DOHH2 (cell line): ENCODE measurements around the gene HK2.

Source experiments
- H3F3A ChIP-seq: fragments of 200-600 bp; sonication (generic), shearing (Covaris generic); 2 replicates; pipeline ENCODE4 v1.6.0; 2016; ENCODE audit warnings: antibody characterized with exemption, mild to moderate bottlenecking; ENCODE audit not compliant: control insufficient read depth, insufficient read depth
- H3K27ac ChIP-seq: fragments of 200-600 bp; sonication (generic); 2 replicates; pipeline ENCODE4 v1.5.1; 2014; ENCODE audit warnings: low read depth, mild to moderate bottlenecking, low read length, moderate library complexity
- H3K27me3 ChIP-seq: fragments of 200-600 bp; sonication (generic); 2 replicates; pipeline ENCODE4 v1.6.1; 2014; ENCODE audit warnings: mild to moderate bottlenecking, low read length, mixed read lengths; ENCODE audit not compliant: control insufficient read depth
- H3K36me3 ChIP-seq: fragments of 200-600 bp; sonication (generic); 2 replicates; pipeline ENCODE4 v1.6.1; 2014; ENCODE audit warnings: mild to moderate bottlenecking, low read length, moderate library complexity, mixed read lengths; ENCODE audit not compliant: control insufficient read depth
- H3K4me1 ChIP-seq: fragments of 200-600 bp; sonication (generic); 2 replicates; pipeline ENCODE4 v1.6.1; 2014; ENCODE audit warnings: mild to moderate bottlenecking, low read length, mixed read lengths; ENCODE audit not compliant: control insufficient read depth
- H3K4me2 ChIP-seq: fragments of 200-600 bp; sonication (generic); 2 replicates; pipeline ENCODE4 v1.6.0; 2014; ENCODE audit warnings: mild to moderate bottlenecking, low read length, moderate library complexity
- H3K4me3 ChIP-seq: fragments of 200-600 bp; sonication (generic); 2 replicates; pipeline ENCODE4 v1.5.1; 2014; ENCODE audit warnings: mild to moderate bottlenecking, low read length, mixed read lengths
- H3K79me2 ChIP-seq: fragments of 200-600 bp; sonication (generic); 2 replicates; pipeline ENCODE4 v1.6.1; 2014; ENCODE audit warnings: mild to moderate bottlenecking, low read length, mixed read lengths; ENCODE audit not compliant: control insufficient read depth
- H3K9me2 ChIP-seq: fragments of 200-600 bp; sonication (generic); replicated peaks from 2 replicates; pipeline ENCODE4 v1.6.1; 2014; ENCODE audit warnings: mild to moderate bottlenecking, low read length, mixed read lengths; ENCODE audit not compliant: control insufficient read depth
- H3K9me3 ChIP-seq: fragments of 200-600 bp; sonication (generic); 2 replicates; pipeline ENCODE4 v1.6.1; 2014; ENCODE audit warnings: antibody characterized with exemption, low read length, mixed read lengths; ENCODE audit not compliant: control insufficient read depth, insufficient read depth
- H4K20me1 ChIP-seq: fragments of 200-600 bp; sonication (generic); 2 replicates; pipeline ENCODE4 v1.6.0; 2014; ENCODE audit warnings: low read depth, mild to moderate bottlenecking, antibody characterized with exemption, low read length, moderate library complexity; ENCODE audit not compliant: control insufficient read depth, insufficient read depth
- EZH2phosphoT487 ChIP-seq: fragments of 200-600 bp; sonication (generic); IDR thresholded peaks from 2 replicates; pipeline ENCODE4 v1.6.1; 2017; ENCODE audit warnings: borderline replicate concordance, mild to moderate bottlenecking, antibody characterized with exemption, low read length, moderate library complexity, mixed read lengths
- TF ChIP-seq, protein P1 (sequence below): fragments of 200-600 bp; sonication (generic); IDR thresholded peaks from one replicate; pipeline ENCODE4 v1.5.1; 2014; ENCODE audit warnings: antibody characterized with exemption, mild to moderate bottlenecking, low read depth, low read length; ENCODE audit not compliant: poor library complexity, severe bottlenecking

Gene HK2

DNA sequence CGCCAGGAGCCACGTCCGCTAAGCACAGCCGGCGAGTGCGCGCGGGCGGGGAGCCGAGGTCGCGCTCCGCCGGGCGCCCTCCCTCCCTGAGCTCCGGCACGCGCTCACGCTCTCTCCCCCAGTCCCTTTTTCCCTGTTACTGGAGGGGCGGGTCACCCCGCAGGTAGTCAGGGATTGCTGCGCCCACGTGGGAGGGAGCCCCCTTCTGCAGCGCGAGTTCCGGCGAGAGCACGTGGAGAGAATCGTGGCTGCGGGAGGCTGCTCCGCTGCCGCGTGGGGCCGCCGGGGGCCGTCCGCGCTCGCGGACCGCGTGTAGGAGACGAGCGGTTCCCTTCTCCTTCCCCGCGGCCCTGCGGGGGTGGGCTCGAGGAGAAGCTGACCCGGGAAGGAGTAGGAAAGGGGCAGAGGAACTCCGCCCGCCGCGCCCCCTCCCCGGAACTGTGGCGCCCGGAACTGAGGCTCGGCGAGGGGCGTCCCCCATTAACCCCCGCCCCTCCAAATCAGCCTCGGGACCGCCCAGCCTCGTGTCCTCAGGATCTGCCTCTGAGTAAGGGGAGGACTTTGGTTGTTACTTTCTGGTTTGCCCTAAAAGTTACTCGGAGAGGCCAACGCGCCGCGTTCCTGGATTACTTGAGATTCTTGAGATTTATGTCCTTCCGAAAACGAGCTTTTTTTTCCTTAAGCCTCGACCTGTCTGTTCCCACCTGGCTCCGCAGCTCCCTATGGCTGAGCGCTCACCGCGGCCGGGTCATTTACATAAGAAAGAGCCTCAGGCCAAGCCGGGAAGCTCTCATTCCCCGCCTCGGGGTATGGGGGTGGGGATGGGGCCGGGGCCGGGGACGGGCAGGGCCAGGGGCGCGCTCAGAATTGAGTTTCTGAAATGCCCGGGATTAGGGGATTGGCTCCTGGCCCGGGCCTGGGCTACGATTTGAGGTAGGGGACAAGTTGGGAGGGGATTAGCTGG is 1.1 kb downstream of the HK2 start:
- TF ChIP-seq, protein P1, sequence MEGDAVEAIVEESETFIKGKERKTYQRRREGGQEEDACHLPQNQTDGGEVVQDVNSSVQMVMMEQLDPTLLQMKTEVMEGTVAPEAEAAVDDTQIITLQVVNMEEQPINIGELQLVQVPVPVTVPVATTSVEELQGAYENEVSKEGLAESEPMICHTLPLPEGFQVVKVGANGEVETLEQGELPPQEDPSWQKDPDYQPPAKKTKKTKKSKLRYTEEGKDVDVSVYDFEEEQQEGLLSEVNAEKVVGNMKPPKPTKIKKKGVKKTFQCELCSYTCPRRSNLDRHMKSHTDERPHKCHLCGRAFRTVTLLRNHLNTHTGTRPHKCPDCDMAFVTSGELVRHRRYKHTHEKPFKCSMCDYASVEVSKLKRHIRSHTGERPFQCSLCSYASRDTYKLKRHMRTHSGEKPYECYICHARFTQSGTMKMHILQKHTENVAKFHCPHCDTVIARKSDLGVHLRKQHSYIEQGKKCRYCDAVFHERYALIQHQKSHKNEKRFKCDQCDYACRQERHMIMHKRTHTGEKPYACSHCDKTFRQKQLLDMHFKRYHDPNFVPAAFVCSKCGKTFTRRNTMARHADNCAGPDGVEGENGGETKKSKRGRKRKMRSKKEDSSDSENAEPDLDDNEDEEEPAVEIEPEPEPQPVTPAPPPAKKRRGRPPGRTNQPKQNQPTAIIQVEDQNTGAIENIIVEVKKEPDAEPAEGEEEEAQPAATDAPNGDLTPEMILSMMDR, result no peak
- TF ChIP-seq EZH2phosphoT487, result no peak
- H3K79me2 ChIP-seq, result peaks cover 71% of the 10 kb centered on the region
- H3K4me1 ChIP-seq, result peaks cover 41% of the 10 kb centered on the region
- no peaks in the 10 kb centered on the region for H3K27me3 ChIP-seq
- H3K4me3 ChIP-seq, result peak overlapping the region; percentile 95
- H3K27ac ChIP-seq, result peak overlapping the region; percentile 69
- peaks cover 46% of the 10 kb centered on the region for H3K36me3 ChIP-seq
- H3K4me2 ChIP-seq, result peak overlapping the region; percentile 89
- no peaks in the 10 kb centered on the region for H3K9me2 ChIP-seq
- peaks cover 3% of the 10 kb centered on the region; the same call in 1 of the 2 replicates for H3F3A ChIP-seq
- peaks cover 33% of the 10 kb centered on the region for H4K20me1 ChIP-seq
- no peaks in the 10 kb centered on the region for H3K9me3 ChIP-seq

DNA sequence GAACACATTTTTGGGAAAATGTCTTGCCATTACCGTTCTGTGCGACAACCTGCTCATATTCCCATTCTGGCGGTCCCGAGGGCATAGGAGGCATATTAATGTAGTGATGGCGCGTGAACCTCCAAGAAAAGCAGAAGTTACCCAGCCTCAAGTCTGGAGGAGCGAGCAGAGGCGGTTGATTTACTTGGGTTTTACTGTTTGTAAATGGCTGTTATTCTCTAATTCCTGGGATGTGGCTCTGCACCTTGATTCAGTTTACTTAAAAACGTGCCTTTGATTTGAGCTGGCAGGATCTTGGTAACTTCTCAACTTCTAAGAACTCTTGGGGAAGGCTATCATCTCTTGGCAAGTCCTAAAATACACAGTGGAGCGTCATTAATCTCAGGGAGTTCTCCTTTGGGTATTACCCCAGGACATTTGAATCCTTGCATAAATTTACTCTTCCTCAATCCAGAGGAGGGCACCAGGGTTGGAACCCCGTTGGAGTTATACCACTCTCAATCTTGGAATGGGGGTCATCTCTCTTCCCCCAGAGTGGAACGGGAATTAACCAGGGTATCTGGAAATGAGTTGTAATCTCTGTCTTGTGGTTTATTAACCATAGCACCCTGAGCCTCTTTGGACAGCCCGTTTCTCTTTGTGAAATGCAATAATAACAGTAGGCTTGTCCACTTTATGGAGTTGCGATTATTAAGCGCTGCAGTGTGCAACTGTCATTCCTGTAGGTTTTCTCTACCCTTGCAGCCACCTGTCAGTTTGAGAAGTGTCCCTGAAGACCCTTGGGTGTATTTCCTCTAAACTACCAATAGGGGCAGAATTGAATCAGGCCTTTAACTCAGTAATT is 2.1 kb downstream of the HK2 start:
- H3K4me1 ChIP-seq, result peaks cover 45% of the 10 kb centered on the region
- H4K20me1 ChIP-seq, result peaks cover 33% of the 10 kb centered on the region
- H3K9me3 ChIP-seq, result no peaks in the 10 kb centered on the region
- H3K9me2 ChIP-seq, result no peaks in the 10 kb centered on the region
- no peak for TF ChIP-seq EZH2phosphoT487
- TF ChIP-seq, protein P1, result peak; percentile 70
- peaks cover 80% of the 10 kb centered on the region for H3K79me2 ChIP-seq
- H3K4me3 ChIP-seq, result peak overlapping the region; percentile 95
- H3K36me3 ChIP-seq, result peaks cover 51% of the 10 kb centered on the region
- H3K4me2 ChIP-seq, result peak overlapping the region; percentile 89
- H3K27ac ChIP-seq, result peak overlapping the region; percentile 69
- H3K27me3 ChIP-seq, result no peaks in the 10 kb centered on the region
- H3F3A ChIP-seq, result peaks cover 3% of the 10 kb centered on the region; the same call in 1 of the 2 replicates

DNA sequence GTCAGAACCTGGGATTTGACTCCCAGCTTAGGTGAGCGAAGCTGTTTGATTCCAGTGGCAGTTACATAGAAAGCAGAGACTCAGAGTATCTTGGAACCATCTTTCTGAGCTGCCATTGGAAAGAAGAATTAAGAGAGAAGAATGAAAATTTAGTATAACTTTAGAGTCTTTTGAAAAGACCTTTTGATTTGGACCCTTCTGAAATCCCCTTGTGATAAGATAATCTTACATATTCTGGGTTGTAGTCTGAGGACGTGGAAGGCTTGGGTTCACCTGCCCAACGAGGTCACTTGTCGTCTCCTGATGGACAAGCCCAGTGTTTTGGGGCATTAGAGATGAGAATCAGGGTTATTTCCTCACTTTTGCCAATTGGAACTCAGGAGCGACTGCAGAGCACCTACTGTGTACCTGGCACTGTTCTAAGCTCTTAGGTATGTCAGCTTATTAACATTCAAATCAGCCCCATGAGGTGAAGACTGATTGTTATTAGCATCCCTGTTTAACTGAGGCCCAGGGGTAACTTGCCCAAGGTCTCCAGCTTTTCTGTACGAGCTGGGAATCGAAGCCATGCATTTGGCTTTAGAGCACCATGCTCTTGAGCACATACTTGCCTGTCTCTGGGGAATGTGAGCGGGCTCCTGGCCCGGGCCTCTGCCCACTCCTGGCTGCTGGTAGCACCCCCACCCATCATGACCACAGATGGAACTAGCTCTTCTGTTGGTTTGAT is 2.9 kb downstream of the HK2 start:
- H3K79me2 ChIP-seq, result peaks cover 88% of the 10 kb centered on the region
- peaks cover 59% of the 10 kb centered on the region for H3K36me3 ChIP-seq
- H3K4me3 ChIP-seq, result peak overlapping the region; percentile 95
- no peak overlapping the region for H3K27ac ChIP-seq
- H3K9me3 ChIP-seq, result no peaks in the 10 kb centered on the region
- peaks cover 3% of the 10 kb centered on the region; the same call in 1 of the 2 replicates for H3F3A ChIP-seq
- H3K4me2 ChIP-seq, result peak overlapping the region; percentile 89
- H4K20me1 ChIP-seq, result peaks cover 39% of the 10 kb centered on the region
- no peaks in the 10 kb centered on the region for H3K9me2 ChIP-seq
- peaks cover 51% of the 10 kb centered on the region for H3K4me1 ChIP-seq
- TF ChIP-seq, protein P1, result no peak
- H3K27me3 ChIP-seq, result no peaks in the 10 kb centered on the region
